ENCODE data around the gene BORA. TPM values are rescaled to one million over a fixed set of nuclear protein-coding genes. Genes with fewer than 3 reads are reported as not detected.

Gene BORA
- total RNA-seq (1 to 10 TPM; 3.8 to 4.0 TPM), polyA plus RNA-seq (1 to 10 TPM; 1.6 to 2.9 TPM)
- long read RNA-seq, donor 1, partial matches to known transcripts = 0 of 1 reads
- long read RNA-seq, donor 1, other reads (novel, unspliced or antisense) = 0 of 1 reads
- long read RNA-seq, donor 2 = 0 reads
- long read RNA-seq, donor 3, partial matches to known transcripts = 0 of 1 reads
- long read RNA-seq, donor 3, other reads (novel, unspliced or antisense) = 0 of 1 reads
- long read RNA-seq, donor 4, partial matches to known transcripts = 14 of 14 reads
- long read RNA-seq, donor 4, other reads (novel, unspliced or antisense) = 0 of 14 reads
- long read RNA-seq, donor 5, partial matches to known transcripts = 11 of 12 reads
- long read RNA-seq, donor 5, other reads (novel, unspliced or antisense) = 0 of 12 reads

- no peaks in the 10 kb centered on the region for H3K27me3 ChIP-seq (ENCODE audit: control insufficient read depth in 3 of 3, insufficient read depth in 3 of 3, low read length in 2 of 3)
- TF ChIP-seq CTCF (IDR thresholded peaks at IDR 0.05; ENCODE audit: control extremely low read depth, extremely low read depth) = no peak
- peaks cover 0 to 4% (median 1%) of the 10 kb centered on the region in 4 donors for H3K36me3 ChIP-seq (ENCODE audit: control insufficient read depth in 4 of 4, insufficient read depth in 4 of 4, low read length in 4 of 4)
- H3K27ac ChIP-seq (ENCODE audit: low read depth in 1 of 2, low read length in 1 of 2) = peak within 1 kb of the TSS; percentile 42 to 77
- H3K9me3 ChIP-seq (ENCODE audit: control insufficient read depth in 4 of 4, insufficient read depth in 3 of 4, low read length in 3 of 4) = no peaks in the 10 kb centered on the region
- ATAC-seq (ENCODE audit: insufficient read depth, low FRiP score) (peak; percentile 99), DNase-seq (peak; percentile 97 to 99 (median 97))
- peak within 1 kb of the TSS; percentile 93 for H3K4me3 ChIP-seq
- peaks cover 2 to 20% (median 8%) of the 10 kb centered on the region in 5 donors for H3K4me1 ChIP-seq (ENCODE audit: control insufficient read depth in 5 of 5, insufficient read depth in 5 of 5, low read length in 5 of 5)
- 0% methylated on average over 71 of the region's 71 CpGs for WGBS, 2 donors
- H3K9ac ChIP-seq (ENCODE audit: insufficient read depth in 1 of 2, low read length in 2 of 2) = peak within 1 kb of the TSS; percentile 74
Measured at GRCh38 chr13:72727417-72728289, at the start of gene BORA, which contains the start of gene MZT1. BORA (plus strand) TSS chr13:72727923; CDS start chr13:72728941, 1,018 bp downstream. MZT1 (minus strand) TSS chr13:72727629; CDS start chr13:72727602, 27 bp downstream.

- H3K9ac ChIP-seq (ENCODE audit: insufficient read depth in 1 of 2, low read length in 2 of 2) = no peak overlapping the region
- no peaks in the 10 kb centered on the region for H3K36me3 ChIP-seq (ENCODE audit: control insufficient read depth in 4 of 4, insufficient read depth in 4 of 4, low read length in 4 of 4)
- 48 to 67% methylated on average over 1 of the region's 1 CpG for WGBS, 2 donors
- H3K27me3 ChIP-seq (ENCODE audit: control insufficient read depth in 3 of 3, insufficient read depth in 3 of 3, low read length in 2 of 3) = no peaks in the 10 kb centered on the region
- no peak for TF ChIP-seq CTCF (IDR thresholded peaks at IDR 0.05; ENCODE audit: control extremely low read depth, extremely low read depth)
- H3K4me1 ChIP-seq (ENCODE audit: control insufficient read depth in 5 of 5, insufficient read depth in 5 of 5, low read length in 5 of 5) = no peaks in the 10 kb centered on the region
- no peak overlapping the region for H3K4me3 ChIP-seq
- no peak overlapping the region for H3K27ac ChIP-seq (ENCODE audit: low read depth in 1 of 2, low read length in 1 of 2)
- H3K9me3 ChIP-seq (ENCODE audit: control insufficient read depth in 4 of 4, insufficient read depth in 3 of 4, low read length in 3 of 4) = no peaks in the 10 kb centered on the region
- ATAC-seq (ENCODE audit: insufficient read depth, low FRiP score) (no peak), DNase-seq (peak in 2 of 3 donors; percentile 36 to 64)
Measured at GRCh38 chr13:72678312-72678711, 49.4 kb upstream of the BORA start.

- 95 to 97% methylated on average over 1 of the region's 1 CpG for WGBS, 2 donors
- ATAC-seq (ENCODE audit: insufficient read depth, low FRiP score) (no peak), DNase-seq (no peak)
- Histone ChIP-seq H3K27me3 (ENCODE audit: control insufficient read depth in 3 of 3, insufficient read depth in 3 of 3, low read length in 2 of 3) (no peaks in the 10 kb centered on the region), H3K9ac (ENCODE audit: insufficient read depth in 1 of 2, low read length in 2 of 2) (no peak overlapping the region), H3K4me3 (no peak overlapping the region), H3K27ac (ENCODE audit: low read depth in 1 of 2, low read length in 1 of 2) (no peak overlapping the region), H3K4me1 (ENCODE audit: control insufficient read depth in 5 of 5, insufficient read depth in 5 of 5, low read length in 5 of 5) (no peaks in the 10 kb centered on the region), H3K36me3 (ENCODE audit: control insufficient read depth in 4 of 4, insufficient read depth in 4 of 4, low read length in 4 of 4) (no peaks in the 10 kb centered on the region), H3K9me3 (ENCODE audit: control insufficient read depth in 4 of 4, insufficient read depth in 3 of 4, low read length in 3 of 4) (no peaks in the 10 kb centered on the region)
- TF ChIP-seq CTCF (IDR thresholded peaks at IDR 0.05; ENCODE audit: control extremely low read depth, extremely low read depth) = no peak
Measured at GRCh38 chr13:72680353-72680752, 47.4 kb upstream of the BORA start.

All from lung (tissue), 16 donors.